Measurements from ENCODE around the gene C1orf50.
"Not testable (repeated sequence)": the region's sequence is repeated elsewhere in the genome, so short reads cannot be mapped to it uniquely, and the experiment has no call there.

Gene C1orf50

GRCh38 chr1:42797979-42798378, 30.9 kb downstream of the C1orf50 start:
- DNase-seq (ENCODE audit: low read depth in 2 of 2): no peak

DNA sequence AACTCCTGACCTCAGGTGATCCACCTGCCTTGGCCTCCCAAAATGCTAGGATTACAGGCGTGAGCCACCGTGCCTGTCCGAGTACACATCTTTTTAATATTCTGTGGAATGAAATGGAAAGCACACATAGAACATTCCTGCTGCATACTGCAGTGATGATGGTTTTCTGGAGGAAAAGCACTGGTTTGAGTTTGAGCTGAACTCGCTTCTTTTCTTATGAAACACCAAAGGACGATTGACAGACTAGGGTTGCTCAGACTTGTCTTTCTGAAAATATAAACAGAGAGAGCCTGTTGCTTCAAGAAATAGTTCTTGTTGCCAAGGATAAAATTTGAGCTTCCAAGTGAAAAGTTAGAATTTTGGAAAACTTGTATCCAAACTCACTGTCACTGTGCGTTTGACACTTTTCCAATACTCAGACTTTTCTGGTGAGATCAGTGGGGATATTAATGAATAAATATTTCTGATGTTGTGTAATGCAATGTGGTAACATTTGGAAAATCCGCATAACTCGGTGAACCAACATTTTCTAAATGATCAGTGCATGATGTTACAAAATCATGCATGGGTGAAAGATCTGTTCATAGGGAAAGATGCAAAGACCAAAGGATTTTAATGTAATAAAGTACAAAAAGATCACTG, 34.9 kb downstream of the C1orf50 start:
- no peak for DNase-seq (ENCODE audit: low read depth in 2 of 2)

DNA sequence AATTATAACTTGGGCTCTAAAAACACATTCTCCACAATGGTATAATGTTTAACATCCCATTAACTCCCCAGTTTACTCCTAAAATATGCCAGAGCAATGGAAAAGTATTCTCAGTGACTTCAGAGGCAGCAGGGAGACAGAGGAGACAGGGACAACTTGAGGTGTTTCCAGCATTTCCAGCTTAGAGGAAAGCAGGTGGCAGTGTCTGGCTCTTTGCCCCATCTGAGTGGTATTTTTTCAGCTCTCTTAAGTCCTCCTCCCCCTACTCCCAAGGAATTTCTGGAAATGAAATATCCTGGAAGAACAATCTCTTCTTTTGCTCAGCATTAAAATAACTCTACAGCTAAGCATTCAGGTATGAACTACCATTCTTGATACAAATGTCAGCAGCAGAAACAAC, 39.1 kb downstream of the C1orf50 start:
- no peak for DNase-seq (ENCODE audit: low read depth in 2 of 2)

- DNase-seq (ENCODE audit: low read depth in 2 of 2): no peak
Observed at GRCh38 chr1:42806593-42806992, 39.5 kb downstream of the C1orf50 start.

DNA sequence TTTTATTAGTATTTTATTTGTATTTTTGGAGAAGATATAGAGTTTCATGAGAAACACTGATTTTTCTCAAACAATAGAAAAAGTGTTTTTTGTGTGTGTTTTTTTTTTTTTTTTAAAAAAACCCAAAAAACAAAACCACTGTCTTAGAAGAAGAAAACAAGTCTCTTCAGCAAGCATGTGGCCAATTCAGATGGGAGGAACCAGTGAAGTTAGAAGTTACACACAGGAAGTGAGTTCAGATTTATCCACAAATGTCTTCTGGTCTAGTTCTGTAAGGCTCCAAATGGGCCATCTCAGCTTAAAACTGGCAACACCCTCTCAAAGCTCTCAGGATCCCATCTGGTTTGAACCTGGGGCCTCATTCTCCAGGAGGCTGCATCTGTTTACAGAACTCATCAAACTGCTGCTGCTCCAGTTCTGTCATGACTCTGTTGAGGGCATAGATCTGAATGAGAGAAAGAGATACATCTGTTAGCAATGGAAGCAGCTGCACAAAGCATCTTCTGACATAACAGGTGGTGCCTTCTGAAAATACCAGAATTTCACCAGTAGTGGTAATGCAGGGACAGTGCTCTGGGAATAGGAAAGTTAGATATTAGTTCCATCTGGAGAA, 40.1 kb downstream of the C1orf50 start:
- no peak for DNase-seq (ENCODE audit: low read depth in 2 of 2)

GRCh38 chr1:42814815-42815214, 47.8 kb downstream of the C1orf50 start:
- not testable (repeated sequence) for DNase-seq (ENCODE audit: low read depth in 2 of 2)

- no peak for DNase-seq (ENCODE audit: low read depth in 2 of 2)
Observed at GRCh38 chr1:42815941-42816584, 49.0 kb downstream of the C1orf50 start.

DNA sequence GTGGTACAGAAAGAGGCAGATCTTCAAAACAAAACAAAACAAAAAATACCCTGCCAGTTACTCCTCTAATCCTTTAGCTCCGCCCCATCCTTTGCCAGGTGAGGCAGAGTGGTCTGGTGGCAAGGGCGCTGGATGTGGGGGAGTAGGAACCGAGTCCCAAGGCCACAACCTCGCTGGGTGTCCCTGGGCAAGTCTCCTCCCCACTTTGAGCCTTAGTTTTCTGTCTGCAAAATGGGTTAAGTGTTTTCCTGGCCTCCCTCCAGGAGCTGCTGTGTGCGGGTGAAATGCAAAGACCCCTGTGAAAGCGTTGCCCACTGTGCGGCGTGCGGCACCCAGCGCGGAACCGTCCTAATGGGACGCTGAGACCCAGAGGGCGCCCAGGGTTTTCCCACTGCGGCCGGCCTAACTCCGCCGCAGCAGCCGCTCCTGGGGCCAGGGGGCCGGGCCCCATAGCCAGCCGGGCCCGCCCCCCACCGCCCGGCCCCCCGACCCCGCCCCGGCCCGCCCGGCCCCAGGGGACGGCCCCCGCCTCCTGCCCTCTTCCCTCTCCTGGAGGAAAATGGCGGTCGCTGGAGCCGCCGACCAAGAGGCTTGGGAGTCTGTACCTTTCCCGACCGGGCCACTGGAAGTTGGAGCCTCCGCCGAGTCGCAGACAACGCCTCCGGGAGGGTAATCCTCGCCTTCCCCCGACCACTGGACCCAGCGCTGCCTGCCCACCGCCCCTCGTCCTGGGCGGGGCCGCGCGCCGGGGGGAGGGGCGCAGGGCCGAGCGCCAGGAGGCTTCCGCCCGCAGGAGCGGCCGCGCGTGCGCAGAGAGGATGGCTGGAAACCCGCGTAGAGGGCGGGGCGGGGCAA, 49.8 kb downstream of the C1orf50 start, which contains the start of the genes ERMAP and SVBP:
ERMAP (plus strand) TSS at position 538 of the 855 bp plus-strand sequence. CDS start 13,327 bp downstream, outside the sequence.
SVBP (minus strand) TSS at position 813 of the 855 bp plus-strand sequence. CDS start 853 bp downstream, outside the sequence.
- peak; percentile 93 to 95 for DNase-seq (ENCODE audit: low read depth in 2 of 2)

DNA sequence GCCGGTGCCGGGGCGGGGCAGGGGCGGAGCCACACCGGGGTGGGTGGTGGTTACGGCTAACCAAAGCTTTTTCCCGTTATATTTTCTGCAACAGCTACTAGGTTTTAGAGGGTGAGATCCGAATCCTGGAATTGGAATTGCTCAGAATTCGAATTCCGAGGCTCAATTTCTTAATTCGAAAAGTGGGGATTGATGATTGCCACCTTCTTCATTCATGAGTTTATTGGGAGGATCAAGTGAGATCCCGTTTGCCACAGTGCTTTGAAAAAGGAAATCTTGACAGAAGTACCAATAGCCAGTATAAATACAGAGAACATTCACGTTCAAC, 50.4 kb downstream of the C1orf50 start:
- no peak for DNase-seq (ENCODE audit: low read depth in 2 of 2)

GRCh38 chr1:42817976-42818375, 50.9 kb downstream of the C1orf50 start:
- no peak for DNase-seq (ENCODE audit: low read depth in 2 of 2)

GRCh38 chr1:42820813-42821212, 53.8 kb downstream of the C1orf50 start:
- no peak for DNase-seq (ENCODE audit: low read depth in 2 of 2)

DNA sequence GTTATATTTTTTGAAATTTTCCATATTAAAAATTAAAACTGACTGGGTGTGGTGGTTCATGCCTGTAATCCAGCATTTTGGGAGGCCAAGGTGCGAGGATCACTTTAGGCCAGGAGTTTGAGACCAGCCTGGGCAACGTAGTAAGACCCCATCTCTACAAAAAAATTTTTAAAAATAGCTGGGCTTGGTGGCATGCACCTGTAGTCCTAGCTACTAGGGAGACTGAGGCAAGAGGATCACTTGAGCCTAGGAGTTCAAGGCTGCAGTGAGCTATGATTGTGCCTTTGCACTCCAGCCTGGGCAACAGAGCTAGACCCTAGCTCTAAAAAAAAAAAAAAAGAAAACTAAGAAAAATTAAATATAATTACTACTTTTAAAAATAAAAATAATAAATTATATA, 54.6 kb downstream of the C1orf50 start:
- no peak for DNase-seq (ENCODE audit: low read depth in 2 of 2)

DNA sequence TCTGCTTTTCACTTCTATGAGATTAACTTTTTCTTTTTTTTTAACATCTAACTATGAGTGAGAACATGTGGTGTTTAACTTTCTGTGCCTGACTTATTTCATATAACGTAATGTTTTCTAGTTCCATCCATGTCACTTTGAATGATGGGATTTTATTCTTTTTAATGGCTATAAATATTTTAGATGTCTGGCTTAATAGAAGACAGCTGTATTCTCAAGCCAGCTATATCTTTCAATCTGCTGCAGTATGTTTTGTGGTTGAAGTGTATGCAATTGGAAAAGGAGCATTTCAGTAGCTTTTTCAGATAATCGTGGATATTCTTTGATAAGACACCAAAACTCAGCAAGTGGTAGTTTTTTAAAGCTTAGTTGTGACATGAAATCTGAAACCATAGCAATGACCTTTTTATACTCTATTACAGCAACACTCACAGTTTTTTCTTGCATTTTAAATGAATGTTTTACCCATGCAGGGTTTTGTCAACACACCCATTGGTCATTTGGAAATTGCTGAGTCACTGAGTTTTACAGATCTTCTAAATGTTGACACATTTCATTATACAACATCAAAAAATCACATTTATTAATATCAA, 55.8 kb downstream of the C1orf50 start:
- DNase-seq (ENCODE audit: low read depth in 2 of 2): no peak

GRCh38 chr1:42824481-42825035, 57.5 kb downstream of the C1orf50 start:
- DNase-seq (ENCODE audit: low read depth in 2 of 2): no peak

DNA sequence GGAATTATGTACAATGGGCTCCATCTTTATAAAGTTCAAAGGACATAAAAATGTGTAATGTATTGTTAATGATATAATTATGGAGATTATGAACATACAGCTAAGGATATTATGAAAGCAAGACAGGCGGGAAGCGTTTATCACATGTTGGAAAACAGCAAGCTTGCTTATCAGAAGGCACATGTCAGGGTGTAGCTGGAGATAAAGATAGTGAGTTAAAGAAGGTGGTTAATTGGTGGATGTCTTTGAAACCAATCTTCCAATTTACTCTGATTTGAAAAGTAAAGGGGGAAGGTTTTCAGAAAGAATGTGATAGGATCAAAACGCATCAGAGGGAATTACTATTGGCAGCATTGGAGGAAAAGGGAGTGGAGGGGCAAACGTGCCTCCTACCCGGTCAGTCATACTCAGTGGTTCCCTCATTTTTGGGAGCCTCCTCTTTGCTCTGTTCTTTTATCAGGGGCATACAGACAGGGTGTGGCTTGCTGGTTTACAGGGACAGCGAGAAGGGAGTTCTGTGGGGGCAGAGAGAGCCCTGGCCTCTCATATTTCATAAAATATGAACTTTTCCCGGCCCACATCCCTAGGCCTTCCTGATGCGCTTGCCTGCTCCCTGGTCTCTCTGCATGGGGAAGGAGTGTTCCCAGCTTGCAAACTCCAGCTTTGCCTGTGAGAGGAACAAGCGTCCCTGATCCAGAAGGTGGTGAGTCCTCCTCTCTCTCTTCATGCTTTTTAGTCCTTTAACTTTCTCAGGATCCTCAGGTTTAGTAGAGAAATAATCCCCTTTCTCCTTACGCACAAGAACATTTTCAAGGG, 58.2 kb downstream of the C1orf50 start:
- DNase-seq (ENCODE audit: low read depth in 2 of 2): no peak
